SK-N-SH treated with all-trans-retinoic acid at 6 μM for 48 hours (cell line): ENCODE data around the gene TMEM167B.

Experiments
- ATAC-seq: fragments of 200-7000 bp; cut with Tn5 transposase; 3 replicates; pipeline ENCODE4 v1.9.1; 2020; ENCODE audit warnings: mild to moderate bottlenecking, moderate library complexity
- ARNTL ChIP-seq: fragments of 450-650 bp; formaldehyde crosslinking; IDR thresholded peaks from 2 replicates; pipeline ENCODE4 v1.5.0; 2020; ENCODE audit warnings: low read depth, mild to moderate bottlenecking, moderate library complexity, borderline replicate concordance
- BACH2 ChIP-seq: fragments of 250-450 bp; sonication (Bioruptor Pico); IDR thresholded peaks from 2 replicates; pipeline ENCODE4 v1.9.0; 2021; ENCODE audit warnings: mild to moderate bottlenecking, borderline replicate concordance
- CREB5 ChIP-seq: fragments of 250-450 bp; sonication (Bioruptor Pico); IDR thresholded peaks from 2 replicates; pipeline ENCODE4 v1.5.1; 2020; ENCODE audit warnings: low read depth, mild to moderate bottlenecking, moderate library complexity
- CSDC2 ChIP-seq: fragments of 250-450 bp; sonication (Bioruptor Pico); IDR thresholded peaks from 2 replicates; pipeline ENCODE4 v1.5.0; 2020; ENCODE audit warnings: mild to moderate bottlenecking, moderate library complexity
- CSRNP3 ChIP-seq: fragments of 250-450 bp; sonication (Bioruptor Pico); IDR thresholded peaks from 2 replicates; pipeline ENCODE4 v1.5.1; 2021; ENCODE audit warnings: mild to moderate bottlenecking, moderate library complexity
- ESRRG ChIP-seq: fragments of 250-450 bp; sonication (Bioruptor Pico); IDR thresholded peaks from 2 replicates; pipeline ENCODE4 v1.6.1; 2021; ENCODE audit warnings: mild to moderate bottlenecking
- GLIS3 ChIP-seq: fragments of 250-450 bp; sonication (Bioruptor Pico); IDR thresholded peaks from 2 replicates; pipeline ENCODE4 v1.5.0; 2020; ENCODE audit warnings: mild to moderate bottlenecking, moderate library complexity
- ISL1 ChIP-seq: fragments of 250-450 bp; sonication (Bioruptor Pico); IDR thresholded peaks from 2 replicates; pipeline ENCODE4 v2.1.2; 2022; ENCODE audit warnings: mild to moderate bottlenecking, moderate library complexity
- PATZ1 ChIP-seq: fragments of 250-450 bp; sonication (Bioruptor Pico); IDR thresholded peaks from 2 replicates; pipeline ENCODE4 v1.8.0; 2020; ENCODE audit warnings: mild to moderate bottlenecking, moderate library complexity, borderline replicate concordance
- POU6F1 ChIP-seq: fragments of 250-450 bp; sonication (Bioruptor Pico); IDR thresholded peaks from 2 replicates; pipeline ENCODE4 v1.8.0; 2021; ENCODE audit warnings: low read depth, mild to moderate bottlenecking, moderate library complexity, borderline replicate concordance
- PPARA ChIP-seq: fragments of 250-450 bp; sonication (Bioruptor Pico); IDR thresholded peaks from 2 replicates; pipeline ENCODE4 v1.5.0; 2020; ENCODE audit warnings: mild to moderate bottlenecking, borderline replicate concordance
- RARB ChIP-seq: fragments of 250-450 bp; sonication (Bioruptor Pico); IDR thresholded peaks from 2 replicates; pipeline ENCODE4 v1.8.0; 2021; ENCODE audit warnings: mild to moderate bottlenecking, moderate library complexity
- SNAI2 ChIP-seq: fragments of 250-450 bp; sonication (Bioruptor Pico); IDR thresholded peaks from 2 replicates; pipeline ENCODE4 v1.5.0; 2020; ENCODE audit warnings: mild to moderate bottlenecking, moderate library complexity
- TCF4 ChIP-seq: fragments of 250-450 bp; sonication (Bioruptor Pico); IDR thresholded peaks from 2 replicates; pipeline ENCODE4 v1.8.0; 2021; ENCODE audit warnings: mild to moderate bottlenecking, moderate library complexity, borderline replicate concordance
- TOX ChIP-seq: fragments of 250-450 bp; sonication (Bioruptor Pico); IDR thresholded peaks from 2 replicates; pipeline ENCODE4 v1.8.0; 2021; ENCODE audit warnings: mild to moderate bottlenecking, moderate library complexity, borderline replicate concordance
- TSHZ2 ChIP-seq: fragments of 250-450 bp; sonication (Bioruptor Pico); IDR thresholded peaks from 2 replicates; pipeline ENCODE4 v1.5.0; 2020; ENCODE audit warnings: mild to moderate bottlenecking, moderate library complexity
- ZC3H10 ChIP-seq: fragments of 250-450 bp; sonication (Bioruptor Pico); IDR thresholded peaks from 2 replicates; pipeline ENCODE4 v1.5.1; 2021; ENCODE audit warnings: mild to moderate bottlenecking, moderate library complexity
- ZFP3 ChIP-seq: fragments of 250-450 bp; sonication (Bioruptor Pico); IDR thresholded peaks from 2 replicates; pipeline ENCODE4 v1.5.0; 2020; ENCODE audit warnings: mild to moderate bottlenecking, moderate library complexity
- ZFP30 ChIP-seq: fragments of 450-650 bp; formaldehyde crosslinking; IDR thresholded peaks from 2 replicates; pipeline ENCODE4 v1.5.0; 2022; ENCODE audit warnings: mild to moderate bottlenecking, moderate library complexity
- ZNF70 ChIP-seq: fragments of 450-650 bp; formaldehyde crosslinking; IDR thresholded peaks from 2 replicates; pipeline ENCODE4 v1.5.0; 2020; ENCODE audit warnings: mild to moderate bottlenecking, moderate library complexity

The TMEM167B gene

GRCh38 chr1:109138358-109138757 lies 47.8 kb downstream of the TMEM167B start:
- no peak for ATAC-seq
- TF ChIP-seq PATZ1 (CRISPR knock-in tag) (no peak), SNAI2 (CRISPR knock-in tag) (no peak), CSDC2 (no peak), TCF4 (no peak), PPARA (CRISPR knock-in tag) (no peak), TOX (CRISPR knock-in tag) (no peak), ZFP30 (CRISPR knock-in tag) (no peak), RARB (CRISPR knock-in tag) (no peak), BACH2 (CRISPR knock-in tag) (no peak), CREB5 (CRISPR knock-in tag) (no peak), ISL1 (no peak), GLIS3 (CRISPR knock-in tag) (no peak), ESRRG (CRISPR knock-in tag) (no peak), ZC3H10 (CRISPR knock-in tag) (no peak)

- ATAC-seq, result no peak
Observed at GRCh38 chr1:109140392-109140791, 49.8 kb downstream of the TMEM167B start.

More at GRCh38 chr1:109140392-109140791, 49.8 kb downstream of the TMEM167B start:
- TF ChIP-seq ZFP3 (CRISPR knock-in tag) (no peak), CSDC2 (no peak), TCF4 (no peak), GLIS3 (CRISPR knock-in tag) (no peak), ARNTL (CRISPR knock-in tag) (no peak), PATZ1 (CRISPR knock-in tag) (no peak), RARB (CRISPR knock-in tag) (no peak), ZC3H10 (CRISPR knock-in tag) (no peak), ZNF70 (CRISPR knock-in tag) (no peak), CSRNP3 (CRISPR knock-in tag) (no peak), POU6F1 (CRISPR knock-in tag) (no peak), TSHZ2 (CRISPR knock-in tag) (no peak), ESRRG (CRISPR knock-in tag) (no peak), BACH2 (CRISPR knock-in tag) (no peak)
- TF ChIP-seq, all 23 proteins: peak for 0
